ENCODE data around the gene SLAIN2.
"Not testable (repeated sequence)": the region's sequence is repeated elsewhere in the genome, so short reads cannot be mapped to it uniquely, and the experiment has no call there.

Gene SLAIN2

GRCh38 chr4:48409203-48409602 is 67.9 kb downstream of the SLAIN2 start:
- Histone ChIP-seq H3K4me3 (ENCODE audit: low read depth in 1 of 2, low read length in 2 of 2) (no peak overlapping the region), H3K9me3 (ENCODE audit: control insufficient read depth in 1 of 2, low read length in 2 of 2) (no peaks in the 10 kb centered on the region), H3K27ac (ENCODE audit: low read length) (no peak overlapping the region), H3K27me3 (ENCODE audit: low read depth, low read length) (no peaks in the 10 kb centered on the region), H3K4me1 (ENCODE audit: control insufficient read depth in 1 of 2, insufficient read depth in 2 of 2, low read length in 2 of 2) (no peaks in the 10 kb centered on the region), H3K36me3 (ENCODE audit: control insufficient read depth in 1 of 2, insufficient read depth in 2 of 2, low read length in 2 of 2) (peaks cover 7 to 25% of the 10 kb centered on the region in 2 donors)

- H3K9me3 ChIP-seq (ENCODE audit: control insufficient read depth in 1 of 2, low read length in 2 of 2) = no peaks in the 10 kb centered on the region
- no peaks in the 10 kb centered on the region for H3K4me1 ChIP-seq (ENCODE audit: control insufficient read depth in 1 of 2, insufficient read depth in 2 of 2, low read length in 2 of 2)
- H3K27ac ChIP-seq (ENCODE audit: low read length) = no peak overlapping the region
- H3K36me3 ChIP-seq (ENCODE audit: control insufficient read depth in 1 of 2, insufficient read depth in 2 of 2, low read length in 2 of 2) = peaks cover 7 to 24% of the 10 kb centered on the region in 2 donors
- no peaks in the 10 kb centered on the region for H3K27me3 ChIP-seq (ENCODE audit: low read depth, low read length)
- H3K4me3 ChIP-seq (ENCODE audit: low read depth in 1 of 2, low read length in 2 of 2) = no peak overlapping the region
Observed at GRCh38 chr4:48410812-48411211, 69.5 kb downstream of the SLAIN2 start.

GRCh38 chr4:48420144-48420543 is 78.8 kb downstream of the SLAIN2 start:
- Histone ChIP-seq H3K9me3 (ENCODE audit: control insufficient read depth in 1 of 2, low read length in 2 of 2) (no peaks in the 10 kb centered on the region), H3K27me3 (ENCODE audit: low read depth, low read length) (no peaks in the 10 kb centered on the region), H3K4me3 (ENCODE audit: low read depth in 1 of 2, low read length in 2 of 2) (no peak overlapping the region), H3K36me3 (ENCODE audit: control insufficient read depth in 1 of 2, insufficient read depth in 2 of 2, low read length in 2 of 2) (peaks cover 28 to 33% of the 10 kb centered on the region in 2 donors), H3K4me1 (ENCODE audit: control insufficient read depth in 1 of 2, insufficient read depth in 2 of 2, low read length in 2 of 2) (no peaks in the 10 kb centered on the region), H3K27ac (ENCODE audit: low read length) (no peak overlapping the region)

GRCh38 chr4:48421101-48421500 is 79.8 kb downstream of the SLAIN2 start:
- Histone ChIP-seq H3K9me3 (ENCODE audit: control insufficient read depth in 1 of 2, low read length in 2 of 2) (no peaks in the 10 kb centered on the region), H3K27ac (ENCODE audit: low read length) (no peak overlapping the region), H3K4me3 (ENCODE audit: low read depth in 1 of 2, low read length in 2 of 2) (no peak overlapping the region), H3K27me3 (ENCODE audit: low read depth, low read length) (no peaks in the 10 kb centered on the region), H3K36me3 (ENCODE audit: control insufficient read depth in 1 of 2, insufficient read depth in 2 of 2, low read length in 2 of 2) (peaks cover 28 to 33% of the 10 kb centered on the region in 2 donors), H3K4me1 (ENCODE audit: control insufficient read depth in 1 of 2, insufficient read depth in 2 of 2, low read length in 2 of 2) (no peaks in the 10 kb centered on the region)

GRCh38 chr4:48428926-48429325 is 87.6 kb downstream of the SLAIN2 start:
- Histone ChIP-seq H3K36me3 (ENCODE audit: control insufficient read depth in 1 of 2, insufficient read depth in 2 of 2, low read length in 2 of 2) (peaks cover 0 to 6% of the 10 kb centered on the region in 2 donors), H3K4me1 (ENCODE audit: control insufficient read depth in 1 of 2, insufficient read depth in 2 of 2, low read length in 2 of 2) (no peaks in the 10 kb centered on the region), H3K27ac (ENCODE audit: low read length) (no peak overlapping the region), H3K9me3 (ENCODE audit: control insufficient read depth in 1 of 2, low read length in 2 of 2) (no peaks in the 10 kb centered on the region), H3K27me3 (ENCODE audit: low read depth, low read length) (no peaks in the 10 kb centered on the region), H3K4me3 (ENCODE audit: low read depth in 1 of 2, low read length in 2 of 2) (no peak overlapping the region)

- H3K4me1 ChIP-seq (ENCODE audit: control insufficient read depth in 1 of 2, insufficient read depth in 2 of 2, low read length in 2 of 2) = no peaks in the 10 kb centered on the region
- no peaks in the 10 kb centered on the region for H3K27me3 ChIP-seq (ENCODE audit: low read depth, low read length)
- H3K9me3 ChIP-seq (ENCODE audit: control insufficient read depth in 1 of 2, low read length in 2 of 2) = no peaks in the 10 kb centered on the region
- no peak overlapping the region for H3K4me3 ChIP-seq (ENCODE audit: low read depth in 1 of 2, low read length in 2 of 2)
- H3K27ac ChIP-seq (ENCODE audit: low read length) = no peak overlapping the region
- peaks cover 0 to 6% of the 10 kb centered on the region in 2 donors for H3K36me3 ChIP-seq (ENCODE audit: control insufficient read depth in 1 of 2, insufficient read depth in 2 of 2, low read length in 2 of 2)
Observed at GRCh38 chr4:48429709-48430474, 88.6 kb downstream of the SLAIN2 start.

- no peaks in the 10 kb centered on the region for H3K27me3 ChIP-seq (ENCODE audit: low read depth, low read length)
- no peaks in the 10 kb centered on the region for H3K9me3 ChIP-seq (ENCODE audit: control insufficient read depth in 1 of 2, low read length in 2 of 2)
- H3K36me3 ChIP-seq (ENCODE audit: control insufficient read depth in 1 of 2, insufficient read depth in 2 of 2, low read length in 2 of 2) = peaks cover 0 to 6% of the 10 kb centered on the region in 2 donors
- H3K27ac ChIP-seq (ENCODE audit: low read length) = no peak overlapping the region
- H3K4me3 ChIP-seq (ENCODE audit: low read depth in 1 of 2, low read length in 2 of 2) = no peak overlapping the region
- no peaks in the 10 kb centered on the region for H3K4me1 ChIP-seq (ENCODE audit: control insufficient read depth in 1 of 2, insufficient read depth in 2 of 2, low read length in 2 of 2)
Observed at GRCh38 chr4:48431401-48431800, 90.1 kb downstream of the SLAIN2 start.

GRCh38 chr4:48432017-48432416 is 90.7 kb downstream of the SLAIN2 start:
- H3K4me3 ChIP-seq (ENCODE audit: low read depth in 1 of 2, low read length in 2 of 2) = no peak overlapping the region
- no peaks in the 10 kb centered on the region for H3K9me3 ChIP-seq (ENCODE audit: control insufficient read depth in 1 of 2, low read length in 2 of 2)
- no peak overlapping the region for H3K27ac ChIP-seq (ENCODE audit: low read length)
- H3K36me3 ChIP-seq (ENCODE audit: control insufficient read depth in 1 of 2, insufficient read depth in 2 of 2, low read length in 2 of 2) = peaks cover 0 to 5% of the 10 kb centered on the region in 2 donors
- no peaks in the 10 kb centered on the region for H3K4me1 ChIP-seq (ENCODE audit: control insufficient read depth in 1 of 2, insufficient read depth in 2 of 2, low read length in 2 of 2)
- no peaks in the 10 kb centered on the region for H3K27me3 ChIP-seq (ENCODE audit: low read depth, low read length)

- Histone ChIP-seq H3K9me3 (ENCODE audit: control insufficient read depth in 1 of 2, low read length in 2 of 2) (no peaks in the 10 kb centered on the region), H3K4me1 (ENCODE audit: control insufficient read depth in 1 of 2, insufficient read depth in 2 of 2, low read length in 2 of 2) (no peaks in the 10 kb centered on the region), H3K4me3 (ENCODE audit: low read depth in 1 of 2, low read length in 2 of 2) (no peak overlapping the region), H3K27ac (ENCODE audit: low read length) (no peak overlapping the region), H3K27me3 (ENCODE audit: low read depth, low read length) (peaks cover 3% of the 10 kb centered on the region), H3K36me3 (ENCODE audit: control insufficient read depth in 1 of 2, insufficient read depth in 2 of 2, low read length in 2 of 2) (no peaks in the 10 kb centered on the region)
Observed at GRCh38 chr4:48436318-48436717, 95.0 kb downstream of the SLAIN2 start.

GRCh38 chr4:48439988-48440387 is 98.7 kb downstream of the SLAIN2 start:
- no peaks in the 10 kb centered on the region for H3K4me1 ChIP-seq (ENCODE audit: control insufficient read depth in 1 of 2, insufficient read depth in 2 of 2, low read length in 2 of 2)
- no peak overlapping the region for H3K4me3 ChIP-seq (ENCODE audit: low read depth in 1 of 2, low read length in 2 of 2)
- no peak overlapping the region for H3K27ac ChIP-seq (ENCODE audit: low read length)
- no peaks in the 10 kb centered on the region for H3K9me3 ChIP-seq (ENCODE audit: control insufficient read depth in 1 of 2, low read length in 2 of 2)
- H3K27me3 ChIP-seq (ENCODE audit: low read depth, low read length) = peaks cover 3% of the 10 kb centered on the region
- no peaks in the 10 kb centered on the region for H3K36me3 ChIP-seq (ENCODE audit: control insufficient read depth in 1 of 2, insufficient read depth in 2 of 2, low read length in 2 of 2)

- H3K4me1 ChIP-seq (ENCODE audit: control insufficient read depth in 1 of 2, insufficient read depth in 2 of 2, low read length in 2 of 2) = not testable (repeated sequence)
Observed at GRCh38 chr4:48440914-48441313, 99.6 kb downstream of the SLAIN2 start.

GRCh38 chr4:48445704-48446103 is 104.4 kb downstream of the SLAIN2 start:
- Histone ChIP-seq H3K9me3 (ENCODE audit: control insufficient read depth in 1 of 2, low read length in 2 of 2) (no peaks in the 10 kb centered on the region), H3K4me1 (ENCODE audit: control insufficient read depth in 1 of 2, insufficient read depth in 2 of 2, low read length in 2 of 2) (no peaks in the 10 kb centered on the region), H3K27me3 (ENCODE audit: low read depth, low read length) (no peaks in the 10 kb centered on the region), H3K27ac (ENCODE audit: low read length) (no peak overlapping the region), H3K4me3 (ENCODE audit: low read depth in 1 of 2, low read length in 2 of 2) (no peak overlapping the region), H3K36me3 (ENCODE audit: control insufficient read depth in 1 of 2, insufficient read depth in 2 of 2, low read length in 2 of 2) (no peaks in the 10 kb centered on the region)

More at GRCh38 chr4:48440914-48441313, 99.6 kb downstream of the SLAIN2 start:
- not testable (repeated sequence) for H3K36me3 ChIP-seq (ENCODE audit: control insufficient read depth in 1 of 2, insufficient read depth in 2 of 2, low read length in 2 of 2); H3K4me3 ChIP-seq (ENCODE audit: low read depth in 1 of 2, low read length in 2 of 2); H3K27ac ChIP-seq (ENCODE audit: low read length); H3K27me3 ChIP-seq (ENCODE audit: low read depth, low read length); H3K9me3 ChIP-seq (ENCODE audit: control insufficient read depth in 1 of 2, low read length in 2 of 2)
